Smooth muscle cell of the umbilical artery (primary cell): ENCODE measurements around the gene JAKMIP3. TPM values are rescaled to one million over a fixed set of nuclear protein-coding genes. Genes with fewer than 3 reads are reported as not detected.

Experiments
- total RNA-seq: library from RNA; depleted of rRNA; stranded (reverse); fragments of >200 nt; gene quantifications from 2 replicates; pipeline ENCODE4 v1.2.3, GENCODE V29; 2014

The JAKMIP3 gene
- 0.30 and 0.32 TPM in 2 replicates for total RNA-seq

GRCh38 chr10:132065491-132066105 lies at the start of gene JAKMIP3:
JAKMIP3 (plus strand) TSS chr10:132065946; CDS start chr10:132104809, 38,863 bp downstream.

Other genes starting within 250 kb of the JAKMIP3 start
- gene PPP2R2D, start 164.9 kb upstream of the JAKMIP3 start, total RNA-seq, result 22.9 and 38.2 TPM in 2 replicates
- 356 and 360 TPM in 2 replicates for gene BNIP3, start 84.0 kb upstream of the JAKMIP3 start, total RNA-seq
- gene DPYSL4, start 121.0 kb downstream of the JAKMIP3 start, total RNA-seq, result 6.3 and 33.0 TPM in 2 replicates
- gene STK32C, start 242.0 kb downstream of the JAKMIP3 start, total RNA-seq, result 8.0 and 8.5 TPM in 2 replicates